Liver (tissue), 9 donors: ENCODE results near the gene MAT2A. TPM values are rescaled to one million over a fixed set of nuclear protein-coding genes. Genes with fewer than 3 reads are reported as not detected.

Source experiments
- DNase-seq: peaks from one replicate; pipeline ENCODE4 v3.0.0-alpha.2; 2017; ENCODE audit warnings: low spot score
- H3K27ac ChIP-seq, 2 donors: one replicate each; pipeline ENCODE4 v1.7.0; 2013; ENCODE audit warnings: inconsistent platforms in 2 of 2, low read length in 2 of 2, control low read depth in 1 of 2, low read depth in 1 of 2, mild to moderate bottlenecking in 1 of 2
- H3K27me3 ChIP-seq, 4 donors: one replicate each; pipeline versions ENCODE4 v1.6.1 to v1.7.0; 2013; ENCODE audit warnings: low read length in 3 of 4, inconsistent platforms in 1 of 4, mild to moderate bottlenecking in 1 of 4, moderate library complexity in 1 of 4; ENCODE audit not compliant: control insufficient read depth in 4 of 4, insufficient read depth in 4 of 4
- H3K36me3 ChIP-seq, 4 donors: one replicate each; pipeline versions ENCODE4 v1.6.1 to v1.7.0; 2013; ENCODE audit warnings: low read length in 3 of 4, mild to moderate bottlenecking in 3 of 4, low read depth in 1 of 4, moderate library complexity in 1 of 4; ENCODE audit not compliant: control insufficient read depth in 4 of 4, insufficient read depth in 3 of 4
- H3K4me1 ChIP-seq, 4 donors: one replicate each; pipeline versions ENCODE4 v1.6.1 to v1.7.0; 2013; ENCODE audit warnings: low read length in 3 of 4, mild to moderate bottlenecking in 3 of 4, moderate library complexity in 1 of 4; ENCODE audit not compliant: control insufficient read depth in 4 of 4, insufficient read depth in 4 of 4
- H3K4me3 ChIP-seq, 3 donors: one replicate each; pipeline versions ENCODE4 v1.6.1 to v1.7.0; 2013; ENCODE audit warnings: low read length in 3 of 3, control low read depth in 1 of 3, low read depth in 1 of 3, mild to moderate bottlenecking in 1 of 3
- H3K9ac ChIP-seq, 2 donors: one replicate each; pipeline ENCODE4 v1.7.0; 2013; ENCODE audit warnings: low read length in 2 of 2, mild to moderate bottlenecking in 2 of 2, moderate library complexity in 2 of 2, control low read depth in 1 of 2, low read depth in 1 of 2
- H3K9me3 ChIP-seq, 4 donors: one replicate each; pipeline versions ENCODE4 v1.6.1 to v1.7.0; 2013; ENCODE audit warnings: low read length in 3 of 4; ENCODE audit not compliant: control insufficient read depth in 4 of 4
- EGR1 ChIP-seq, 2 donors: IDR thresholded peaks; 2 replicates each; pipeline ENCODE4 v1.6.1; 2016 to 2018; ENCODE audit warnings: antibody characterized with exemption in 2 of 2, low read depth in 2 of 2
- FOXA1 ChIP-seq: IDR thresholded peaks from 2 replicates; pipeline ENCODE4 v1.6.1; 2016; ENCODE audit warnings: antibody characterized with exemption
- FOXA2 ChIP-seq: IDR thresholded peaks from 2 replicates; pipeline ENCODE4 v1.6.1; 2016; ENCODE audit warnings: antibody characterized with exemption
- GABPA ChIP-seq, 2 donors: IDR thresholded peaks in 1 of 2; conservative IDR thresholded peaks in 1 of 2; 2 replicates each; pipeline ENCODE4 v1.6.1; 2016; ENCODE audit warnings: antibody characterized with exemption in 2 of 2, mild to moderate bottlenecking in 1 of 2, moderate library complexity in 1 of 2
- HNF4A ChIP-seq, 2 donors: conservative IDR thresholded peaks; 2 replicates each; pipeline ENCODE4 v1.6.1; 2016; ENCODE audit warnings: antibody characterized with exemption in 2 of 2, mild to moderate bottlenecking in 2 of 2
- HNF4G ChIP-seq: IDR thresholded peaks from 2 replicates; pipeline ENCODE4 v1.6.1; 2016; ENCODE audit warnings: antibody characterized with exemption
- JUND ChIP-seq, 2 donors: IDR thresholded peaks; 2 replicates each; pipeline ENCODE4 v1.6.1; 2016; ENCODE audit warnings: antibody characterized with exemption in 2 of 2
- NR2F2 ChIP-seq: IDR thresholded peaks from 2 replicates; pipeline ENCODE4 v1.6.1; 2016; ENCODE audit warnings: antibody characterized with exemption
- RAD21 ChIP-seq, 2 donors: IDR thresholded peaks; 2 replicates each; pipeline ENCODE4 v1.6.1; 2016; ENCODE audit warnings: antibody characterized with exemption in 2 of 2, mild to moderate bottlenecking in 2 of 2
- RXRA ChIP-seq, 2 donors: IDR thresholded peaks; 2 replicates each; pipeline ENCODE4 v1.6.1; 2017 to 2018; ENCODE audit warnings: antibody characterized with exemption in 2 of 2, mild to moderate bottlenecking in 1 of 2
- SP1 ChIP-seq: IDR thresholded peaks from 2 replicates; pipeline ENCODE4 v1.6.1; 2018; ENCODE audit warnings: antibody characterized with exemption, mild to moderate bottlenecking
- TAF1 ChIP-seq: conservative IDR thresholded peaks from 2 replicates; pipeline ENCODE4 v1.6.1; 2016; ENCODE audit warnings: antibody characterized with exemption, mild to moderate bottlenecking
- YY1 ChIP-seq: IDR thresholded peaks from 2 replicates; pipeline ENCODE4 v1.6.1; 2016; ENCODE audit warnings: antibody characterized with exemption, mild to moderate bottlenecking
- WGBS: extraction: QIAGEN DNeasy Blood & Tissue Kit; methylation state at CpG from one replicate; pipeline ENCODE4 v1.1.7; 2013; 5-methylcytosine and 5-hydroxymethylcytosine counted together
- polyA plus RNA-seq, 2 donors: library from polyadenylated mRNA; stranded (reverse) in 1 of 2; unstranded in 1 of 2; fragments of 200-250 nt in 1 of 2; fragments of >200 nt in 1 of 2; fragmentation: Nextera tagmentation in 1 of 2; extraction: Ambion mirVana in 1 of 2; gene quantifications; one replicate each; pipeline versions ENCODE4 v1.2.1 to v1.2.3, GENCODE V29; 2013 to 2015
- total RNA-seq, 2 donors: library from RNA; depleted of rRNA; stranded (reverse); fragments of >200 nt; gene quantifications; one replicate each; pipeline ENCODE4 v1.2.3, GENCODE V29; 2014
- TF ChIP-seq, protein P1 (sequence below): IDR thresholded peaks from 2 replicates; pipeline ENCODE4 v1.6.1; 2016; ENCODE audit warnings: antibody characterized with exemption
- TF ChIP-seq, protein P2 (sequence below): fragments of 150-350 bp; IDR thresholded peaks from 2 replicates; pipeline ENCODE4 v1.5.1; 2017; ENCODE audit warnings: improper control_type of control experiment, low read depth, low read length; ENCODE audit not compliant: missing input control
- TF ChIP-seq, protein P3 (sequence below): IDR thresholded peaks from 2 replicates; pipeline ENCODE4 v1.6.1; 2016; ENCODE audit warnings: antibody characterized with exemption
- TF ChIP-seq, protein P4 (sequence below): IDR thresholded peaks from 2 replicates; pipeline ENCODE4 v1.6.1; 2016; ENCODE audit warnings: antibody characterized with exemption, mild to moderate bottlenecking
- TF ChIP-seq, protein P5 (sequence below): IDR thresholded peaks from 2 replicates; pipeline ENCODE4 v1.6.1; 2016; ENCODE audit warnings: antibody characterized with exemption
- donor health status: healthy.
- donor health status: healthy.
- donor health status: healthy.
- donor health status: healthy.
- donor health status: healthy.

The MAT2A gene
- total and polyA plus RNA-seq, 4 donors, result 48.3 to 104 (median 79.9) TPM

DNA sequence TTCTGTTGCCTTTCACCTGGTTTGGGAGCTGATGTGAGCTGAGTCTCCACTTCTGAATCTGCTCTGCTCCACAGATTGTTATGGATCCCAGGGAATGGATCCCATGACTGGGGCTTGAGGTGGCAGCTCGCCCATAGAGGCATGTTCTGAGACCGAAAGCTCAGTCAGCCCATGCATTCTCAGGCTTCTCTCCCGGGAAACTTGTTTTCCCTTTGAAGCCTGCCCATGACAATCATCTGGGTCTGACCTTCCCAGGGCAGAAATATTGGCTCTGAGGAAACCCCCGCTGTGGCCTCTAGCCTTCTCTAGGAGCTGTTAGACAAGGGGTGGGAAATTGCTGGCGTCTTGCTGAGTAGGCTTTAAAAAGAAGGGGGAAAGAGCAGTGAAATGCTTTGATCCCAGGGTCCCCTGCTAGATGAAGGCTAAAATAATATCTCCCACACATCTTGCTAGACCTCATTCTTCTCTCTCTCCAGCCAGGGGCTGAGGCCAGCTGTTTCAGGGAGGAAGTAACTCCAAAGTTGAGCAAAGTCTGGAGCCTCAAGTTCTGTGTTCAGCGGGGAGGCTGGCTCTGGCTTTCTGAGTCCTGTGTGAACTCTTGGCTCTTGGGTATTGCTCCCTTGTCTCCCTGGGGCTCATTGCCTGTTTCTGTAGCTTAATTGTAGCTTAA lies 40.4 kb downstream of the MAT2A start (continued):
- no peak for TF ChIP-seq TAF1
- TF ChIP-seq RXRA (IDR thresholded peaks at IDR 0.05), result no peak
- TF ChIP-seq EGR1 (IDR thresholded peaks at IDR 0.05; ENCODE audit: low read depth in 2 of 2), result no peak

DNA sequence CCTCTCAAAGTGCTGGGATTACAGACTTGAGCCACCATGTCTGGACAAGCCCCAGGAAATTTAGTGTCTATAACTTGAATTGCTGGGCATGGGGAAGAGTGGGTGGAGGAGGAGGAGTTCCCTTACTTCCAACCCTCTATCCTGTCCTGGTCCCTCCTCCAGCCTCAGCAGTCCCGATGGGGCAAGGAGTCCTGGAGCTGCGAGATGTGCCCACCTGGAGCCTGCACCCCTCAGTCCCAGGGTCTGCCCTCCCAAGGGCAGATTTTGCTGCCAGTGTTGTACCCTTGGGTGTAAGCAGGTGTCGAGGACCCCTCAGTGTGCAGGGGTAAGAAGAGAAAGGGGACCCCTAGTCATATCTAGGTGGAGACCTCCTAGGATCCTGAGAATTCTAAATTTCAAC lies 41.2 kb downstream of the MAT2A start:
- TF ChIP-seq EGR1 (IDR thresholded peaks at IDR 0.05; ENCODE audit: low read depth in 2 of 2), result no peak
- TF ChIP-seq HNF4A (conservative IDR thresholded peaks at IDR 0.05), result no peak
- TF ChIP-seq NR2F2, result no peak
- TF ChIP-seq, protein P1, sequence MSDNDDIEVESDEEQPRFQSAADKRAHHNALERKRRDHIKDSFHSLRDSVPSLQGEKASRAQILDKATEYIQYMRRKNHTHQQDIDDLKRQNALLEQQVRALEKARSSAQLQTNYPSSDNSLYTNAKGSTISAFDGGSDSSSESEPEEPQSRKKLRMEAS, result no peak
- no peak for TF ChIP-seq HNF4G
- TF ChIP-seq SP1, result no peak
- no peak for TF ChIP-seq RAD21 (IDR thresholded peaks at IDR 0.05)
- no peak for TF ChIP-seq FOXA2
- TF ChIP-seq, protein P2, sequence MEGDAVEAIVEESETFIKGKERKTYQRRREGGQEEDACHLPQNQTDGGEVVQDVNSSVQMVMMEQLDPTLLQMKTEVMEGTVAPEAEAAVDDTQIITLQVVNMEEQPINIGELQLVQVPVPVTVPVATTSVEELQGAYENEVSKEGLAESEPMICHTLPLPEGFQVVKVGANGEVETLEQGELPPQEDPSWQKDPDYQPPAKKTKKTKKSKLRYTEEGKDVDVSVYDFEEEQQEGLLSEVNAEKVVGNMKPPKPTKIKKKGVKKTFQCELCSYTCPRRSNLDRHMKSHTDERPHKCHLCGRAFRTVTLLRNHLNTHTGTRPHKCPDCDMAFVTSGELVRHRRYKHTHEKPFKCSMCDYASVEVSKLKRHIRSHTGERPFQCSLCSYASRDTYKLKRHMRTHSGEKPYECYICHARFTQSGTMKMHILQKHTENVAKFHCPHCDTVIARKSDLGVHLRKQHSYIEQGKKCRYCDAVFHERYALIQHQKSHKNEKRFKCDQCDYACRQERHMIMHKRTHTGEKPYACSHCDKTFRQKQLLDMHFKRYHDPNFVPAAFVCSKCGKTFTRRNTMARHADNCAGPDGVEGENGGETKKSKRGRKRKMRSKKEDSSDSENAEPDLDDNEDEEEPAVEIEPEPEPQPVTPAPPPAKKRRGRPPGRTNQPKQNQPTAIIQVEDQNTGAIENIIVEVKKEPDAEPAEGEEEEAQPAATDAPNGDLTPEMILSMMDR, result no peak
- no peak for TF ChIP-seq FOXA1
- TF ChIP-seq JUND (IDR thresholded peaks at IDR 0.05), result no peak
- no peak for TF ChIP-seq YY1
- TF ChIP-seq, protein P3, sequence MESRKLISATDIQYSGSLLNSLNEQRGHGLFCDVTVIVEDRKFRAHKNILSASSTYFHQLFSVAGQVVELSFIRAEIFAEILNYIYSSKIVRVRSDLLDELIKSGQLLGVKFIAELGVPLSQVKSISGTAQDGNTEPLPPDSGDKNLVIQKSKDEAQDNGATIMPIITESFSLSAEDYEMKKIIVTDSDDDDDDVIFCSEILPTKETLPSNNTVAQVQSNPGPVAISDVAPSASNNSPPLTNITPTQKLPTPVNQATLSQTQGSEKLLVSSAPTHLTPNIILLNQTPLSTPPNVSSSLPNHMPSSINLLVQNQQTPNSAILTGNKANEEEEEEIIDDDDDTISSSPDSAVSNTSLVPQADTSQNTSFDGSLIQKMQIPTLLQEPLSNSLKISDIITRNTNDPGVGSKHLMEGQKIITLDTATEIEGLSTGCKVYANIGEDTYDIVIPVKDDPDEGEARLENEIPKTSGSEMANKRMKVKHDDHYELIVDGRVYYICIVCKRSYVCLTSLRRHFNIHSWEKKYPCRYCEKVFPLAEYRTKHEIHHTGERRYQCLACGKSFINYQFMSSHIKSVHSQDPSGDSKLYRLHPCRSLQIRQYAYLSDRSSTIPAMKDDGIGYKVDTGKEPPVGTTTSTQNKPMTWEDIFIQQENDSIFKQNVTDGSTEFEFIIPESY, result no peak
- TF ChIP-seq, protein P4, sequence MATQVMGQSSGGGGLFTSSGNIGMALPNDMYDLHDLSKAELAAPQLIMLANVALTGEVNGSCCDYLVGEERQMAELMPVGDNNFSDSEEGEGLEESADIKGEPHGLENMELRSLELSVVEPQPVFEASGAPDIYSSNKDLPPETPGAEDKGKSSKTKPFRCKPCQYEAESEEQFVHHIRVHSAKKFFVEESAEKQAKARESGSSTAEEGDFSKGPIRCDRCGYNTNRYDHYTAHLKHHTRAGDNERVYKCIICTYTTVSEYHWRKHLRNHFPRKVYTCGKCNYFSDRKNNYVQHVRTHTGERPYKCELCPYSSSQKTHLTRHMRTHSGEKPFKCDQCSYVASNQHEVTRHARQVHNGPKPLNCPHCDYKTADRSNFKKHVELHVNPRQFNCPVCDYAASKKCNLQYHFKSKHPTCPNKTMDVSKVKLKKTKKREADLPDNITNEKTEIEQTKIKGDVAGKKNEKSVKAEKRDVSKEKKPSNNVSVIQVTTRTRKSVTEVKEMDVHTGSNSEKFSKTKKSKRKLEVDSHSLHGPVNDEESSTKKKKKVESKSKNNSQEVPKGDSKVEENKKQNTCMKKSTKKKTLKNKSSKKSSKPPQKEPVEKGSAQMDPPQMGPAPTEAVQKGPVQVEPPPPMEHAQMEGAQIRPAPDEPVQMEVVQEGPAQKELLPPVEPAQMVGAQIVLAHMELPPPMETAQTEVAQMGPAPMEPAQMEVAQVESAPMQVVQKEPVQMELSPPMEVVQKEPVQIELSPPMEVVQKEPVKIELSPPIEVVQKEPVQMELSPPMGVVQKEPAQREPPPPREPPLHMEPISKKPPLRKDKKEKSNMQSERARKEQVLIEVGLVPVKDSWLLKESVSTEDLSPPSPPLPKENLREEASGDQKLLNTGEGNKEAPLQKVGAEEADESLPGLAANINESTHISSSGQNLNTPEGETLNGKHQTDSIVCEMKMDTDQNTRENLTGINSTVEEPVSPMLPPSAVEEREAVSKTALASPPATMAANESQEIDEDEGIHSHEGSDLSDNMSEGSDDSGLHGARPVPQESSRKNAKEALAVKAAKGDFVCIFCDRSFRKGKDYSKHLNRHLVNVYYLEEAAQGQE, result no peak
- TF ChIP-seq, protein P5, sequence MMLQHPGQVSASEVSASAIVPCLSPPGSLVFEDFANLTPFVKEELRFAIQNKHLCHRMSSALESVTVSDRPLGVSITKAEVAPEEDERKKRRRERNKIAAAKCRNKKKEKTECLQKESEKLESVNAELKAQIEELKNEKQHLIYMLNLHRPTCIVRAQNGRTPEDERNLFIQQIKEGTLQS, result no peak
- no peak for TF ChIP-seq RXRA (IDR thresholded peaks at IDR 0.05)
- TF ChIP-seq GABPA (IDR thresholded peaks at IDR 0.05 in 1 of 2, conservative IDR thresholded peaks at IDR 0.05 in 1 of 2), result no peak
- no peak for TF ChIP-seq TAF1
- Histone ChIP-seq H3K27ac (no peak overlapping the region), H3K4me1 (peaks cover 9 to 41% (median 26%) of the 10 kb centered on the region in 4 donors), H3K27me3 (no peaks in the 10 kb centered on the region), H3K4me3 (no peak overlapping the region), H3K36me3 (peaks cover 0 to 7% (median 2%) of the 10 kb centered on the region in 4 donors), H3K9ac (no peak overlapping the region), H3K9me3 (no peaks in the 10 kb centered on the region)
- DNase-seq, result no peak
- WGBS, result 92% methylated on average over 3 of the region's 3 CpGs
